ENCODE measurements around the gene PDLIM1.
"Not testable (repeated sequence)": the region's sequence is repeated elsewhere in the genome, so short reads cannot be mapped to it uniquely, and the experiment has no call there.

PDLIM1 gene

GRCh38 chr10:95245425-95246055 lies 45.3 kb downstream of the PDLIM1 start:
- no peaks in the 10 kb centered on the region for H3K36me3 ChIP-seq (ENCODE audit: insufficient read depth, low read length)
- H3K4me3 ChIP-seq (ENCODE audit: low read depth in 1 of 2, low read length in 2 of 2) = no peak overlapping the region
- no peaks in the 10 kb centered on the region for H3K4me1 ChIP-seq (ENCODE audit: insufficient read depth, low read length)
- no peak overlapping the region for H3K9ac ChIP-seq (ENCODE audit: low read length)
- H3K9me3 ChIP-seq (ENCODE audit: low read length) = no peaks in the 10 kb centered on the region
- H3K27me3 ChIP-seq (ENCODE audit: control insufficient read depth in 1 of 2, insufficient read depth in 2 of 2, low read length in 2 of 2) = no peaks in the 10 kb centered on the region
- no peak overlapping the region for H3K27ac ChIP-seq (ENCODE audit: low read depth, low read length)

GRCh38 chr10:95244152-95244551 lies 46.7 kb downstream of the PDLIM1 start:
- no peaks in the 10 kb centered on the region for H3K9me3 ChIP-seq (ENCODE audit: low read length)
- H3K4me3 ChIP-seq (ENCODE audit: low read depth in 1 of 2, low read length in 2 of 2) = no peak overlapping the region
- H3K4me1 ChIP-seq (ENCODE audit: insufficient read depth, low read length) = no peaks in the 10 kb centered on the region
- no peak overlapping the region for H3K9ac ChIP-seq (ENCODE audit: low read length)
- H3K27me3 ChIP-seq (ENCODE audit: control insufficient read depth in 1 of 2, insufficient read depth in 2 of 2, low read length in 2 of 2) = no peaks in the 10 kb centered on the region
- H3K36me3 ChIP-seq (ENCODE audit: insufficient read depth, low read length) = no peaks in the 10 kb centered on the region
- no peak overlapping the region for H3K27ac ChIP-seq (ENCODE audit: low read depth, low read length)

- Histone ChIP-seq H3K9ac (ENCODE audit: low read length) (no peak overlapping the region), H3K27ac (ENCODE audit: low read depth, low read length) (no peak overlapping the region), H3K27me3 (ENCODE audit: control insufficient read depth in 1 of 2, insufficient read depth in 2 of 2, low read length in 2 of 2) (no peaks in the 10 kb centered on the region), H3K9me3 (ENCODE audit: low read length) (no peaks in the 10 kb centered on the region), H3K36me3 (ENCODE audit: insufficient read depth, low read length) (no peaks in the 10 kb centered on the region), H3K4me1 (ENCODE audit: insufficient read depth, low read length) (no peaks in the 10 kb centered on the region), H3K4me3 (ENCODE audit: low read depth in 1 of 2, low read length in 2 of 2) (no peak overlapping the region)
These were observed 47.5 kb downstream of the PDLIM1 start for GRCh38 chr10:95243318-95243617.

GRCh38 chr10:95242581-95243317 lies 48.1 kb downstream of the PDLIM1 start:
- Histone ChIP-seq H3K27ac (ENCODE audit: low read depth, low read length) (no peak overlapping the region), H3K27me3 (ENCODE audit: control insufficient read depth in 1 of 2, insufficient read depth in 2 of 2, low read length in 2 of 2) (no peaks in the 10 kb centered on the region), H3K4me3 (ENCODE audit: low read depth in 1 of 2, low read length in 2 of 2) (no peak overlapping the region), H3K36me3 (ENCODE audit: insufficient read depth, low read length) (no peaks in the 10 kb centered on the region), H3K9me3 (ENCODE audit: low read length) (no peaks in the 10 kb centered on the region), H3K9ac (ENCODE audit: low read length) (no peak overlapping the region), H3K4me1 (ENCODE audit: insufficient read depth, low read length) (no peaks in the 10 kb centered on the region)

- no peaks in the 10 kb centered on the region for H3K9me3 ChIP-seq (ENCODE audit: low read length)
- H3K27ac ChIP-seq (ENCODE audit: low read depth, low read length) = no peak overlapping the region
- H3K9ac ChIP-seq (ENCODE audit: low read length) = no peak overlapping the region
- no peaks in the 10 kb centered on the region for H3K36me3 ChIP-seq (ENCODE audit: insufficient read depth, low read length)
- H3K4me3 ChIP-seq (ENCODE audit: low read depth in 1 of 2, low read length in 2 of 2) = no peak overlapping the region
- no peaks in the 10 kb centered on the region for H3K27me3 ChIP-seq (ENCODE audit: control insufficient read depth in 1 of 2, insufficient read depth in 2 of 2, low read length in 2 of 2)
- H3K4me1 ChIP-seq (ENCODE audit: insufficient read depth, low read length) = no peaks in the 10 kb centered on the region
These were observed 49.3 kb downstream of the PDLIM1 start for GRCh38 chr10:95241533-95241932.

GRCh38 chr10:95240811-95241210 lies 50.0 kb downstream of the PDLIM1 start:
- H3K36me3 ChIP-seq (ENCODE audit: insufficient read depth, low read length) = no peaks in the 10 kb centered on the region
- no peak overlapping the region for H3K27ac ChIP-seq (ENCODE audit: low read depth, low read length)
- H3K9ac ChIP-seq (ENCODE audit: low read length) = no peak overlapping the region
- H3K4me3 ChIP-seq (ENCODE audit: low read depth in 1 of 2, low read length in 2 of 2) = no peak overlapping the region
- no peaks in the 10 kb centered on the region for H3K27me3 ChIP-seq (ENCODE audit: control insufficient read depth in 1 of 2, insufficient read depth in 2 of 2, low read length in 2 of 2)
- no peaks in the 10 kb centered on the region for H3K4me1 ChIP-seq (ENCODE audit: insufficient read depth, low read length)
- H3K9me3 ChIP-seq (ENCODE audit: low read length) = no peaks in the 10 kb centered on the region

GRCh38 chr10:95240096-95240495 lies 50.7 kb downstream of the PDLIM1 start:
- H3K4me3 ChIP-seq (ENCODE audit: low read depth in 1 of 2, low read length in 2 of 2); H3K27ac ChIP-seq (ENCODE audit: low read depth, low read length); H3K27me3 ChIP-seq (ENCODE audit: control insufficient read depth in 1 of 2, insufficient read depth in 2 of 2, low read length in 2 of 2); H3K36me3 ChIP-seq (ENCODE audit: insufficient read depth, low read length); H3K9me3 ChIP-seq (ENCODE audit: low read length); H3K4me1 ChIP-seq (ENCODE audit: insufficient read depth, low read length); H3K9ac ChIP-seq (ENCODE audit: low read length): not testable (repeated sequence)

- no peaks in the 10 kb centered on the region for H3K36me3 ChIP-seq (ENCODE audit: insufficient read depth, low read length)
- H3K27ac ChIP-seq (ENCODE audit: low read depth, low read length) = no peak overlapping the region
- no peaks in the 10 kb centered on the region for H3K9me3 ChIP-seq (ENCODE audit: low read length)
- H3K9ac ChIP-seq (ENCODE audit: low read length) = no peak overlapping the region
- no peaks in the 10 kb centered on the region for H3K27me3 ChIP-seq (ENCODE audit: control insufficient read depth in 1 of 2, insufficient read depth in 2 of 2, low read length in 2 of 2)
- no peaks in the 10 kb centered on the region for H3K4me1 ChIP-seq (ENCODE audit: insufficient read depth, low read length)
- H3K4me3 ChIP-seq (ENCODE audit: low read depth in 1 of 2, low read length in 2 of 2) = no peak overlapping the region
These were observed 53.2 kb downstream of the PDLIM1 start for GRCh38 chr10:95237376-95238170.

- Histone ChIP-seq H3K36me3 (ENCODE audit: insufficient read depth, low read length) (no peaks in the 10 kb centered on the region), H3K27ac (ENCODE audit: low read depth, low read length) (no peak overlapping the region), H3K9me3 (ENCODE audit: low read length) (no peaks in the 10 kb centered on the region), H3K27me3 (ENCODE audit: control insufficient read depth in 1 of 2, insufficient read depth in 2 of 2, low read length in 2 of 2) (no peaks in the 10 kb centered on the region), H3K4me1 (ENCODE audit: insufficient read depth, low read length) (no peaks in the 10 kb centered on the region), H3K4me3 (ENCODE audit: low read depth in 1 of 2, low read length in 2 of 2) (no peak overlapping the region), H3K9ac (ENCODE audit: low read length) (no peak overlapping the region)
These were observed 54.5 kb downstream of the PDLIM1 start for GRCh38 chr10:95236068-95236903.

GRCh38 chr10:95235676-95236067 lies 55.1 kb downstream of the PDLIM1 start:
- Histone ChIP-seq H3K27me3 (ENCODE audit: control insufficient read depth in 1 of 2, insufficient read depth in 2 of 2, low read length in 2 of 2) (no peaks in the 10 kb centered on the region), H3K4me1 (ENCODE audit: insufficient read depth, low read length) (no peaks in the 10 kb centered on the region), H3K27ac (ENCODE audit: low read depth, low read length) (no peak overlapping the region), H3K36me3 (ENCODE audit: insufficient read depth, low read length) (no peaks in the 10 kb centered on the region), H3K4me3 (ENCODE audit: low read depth in 1 of 2, low read length in 2 of 2) (no peak overlapping the region), H3K9me3 (ENCODE audit: low read length) (no peaks in the 10 kb centered on the region), H3K9ac (ENCODE audit: low read length) (no peak overlapping the region)

GRCh38 chr10:95234951-95235350 lies 55.9 kb downstream of the PDLIM1 start:
- Histone ChIP-seq H3K4me3 (ENCODE audit: low read depth in 1 of 2, low read length in 2 of 2) (no peak overlapping the region), H3K27me3 (ENCODE audit: control insufficient read depth in 1 of 2, insufficient read depth in 2 of 2, low read length in 2 of 2) (no peaks in the 10 kb centered on the region), H3K9me3 (ENCODE audit: low read length) (no peaks in the 10 kb centered on the region), H3K36me3 (ENCODE audit: insufficient read depth, low read length) (no peaks in the 10 kb centered on the region), H3K9ac (ENCODE audit: low read length) (no peak overlapping the region), H3K4me1 (ENCODE audit: insufficient read depth, low read length) (peaks cover 5% of the 10 kb centered on the region), H3K27ac (ENCODE audit: low read depth, low read length) (no peak overlapping the region)

Measured in muscle layer of colon (tissue), 2 donors.